ENCODE results near the gene C7.

C7 gene

GRCh38 chr5:40955313-40955712 lies 46.0 kb downstream of the C7 start:
- no peak for DNase-seq (ENCODE audit: low read depth in 1 of 2, low spot score in 1 of 2)
- Histone ChIP-seq H3K4me3 (replicated peaks; ENCODE audit: insufficient read depth, low read length) (no peak overlapping the region), H3K27me3 (ENCODE audit: insufficient read depth, poor library complexity, severe bottlenecking) (no peaks in the 10 kb centered on the region), H3K27ac (replicated peaks) (no peak overlapping the region)
- no peak for TF ChIP-seq CTCF (IDR thresholded peaks at IDR 0.05; ENCODE audit: insufficient read depth, low read length)
- no peak for TF ChIP-seq REST (IDR thresholded peaks at IDR 0.05; ENCODE audit: insufficient replicate concordance, low read depth)
- no peak for TF ChIP-seq GABPA (IDR thresholded peaks at IDR 0.05; ENCODE audit: low read depth)
- no peak for TF ChIP-seq SPI1 (IDR thresholded peaks at IDR 0.05; ENCODE audit: borderline replicate concordance, low read depth)
- no peak for TF ChIP-seq POLR2AphosphoS5 (IDR thresholded peaks at IDR 0.05; ENCODE audit: low read depth)

- no peaks in the 10 kb centered on the region for H3K27me3 ChIP-seq (ENCODE audit: insufficient read depth, poor library complexity, severe bottlenecking)
- TF ChIP-seq POLR2AphosphoS5 (IDR thresholded peaks at IDR 0.05; ENCODE audit: low read depth) (no peak), GABPA (IDR thresholded peaks at IDR 0.05; ENCODE audit: low read depth) (no peak), SPI1 (IDR thresholded peaks at IDR 0.05; ENCODE audit: borderline replicate concordance, low read depth) (no peak), REST (IDR thresholded peaks at IDR 0.05; ENCODE audit: insufficient replicate concordance, low read depth) (no peak), CTCF (IDR thresholded peaks at IDR 0.05; ENCODE audit: insufficient read depth, low read length) (no peak)
- no peak for DNase-seq (ENCODE audit: low read depth in 1 of 2, low spot score in 1 of 2)
- no peak overlapping the region for H3K4me3 ChIP-seq (replicated peaks; ENCODE audit: insufficient read depth, low read length)
- no peak overlapping the region for H3K27ac ChIP-seq (replicated peaks)
Observed at GRCh38 chr5:40957048-40957447, 47.8 kb downstream of the C7 start.

GRCh38 chr5:40958811-40959210 lies 49.5 kb downstream of the C7 start:
- TF ChIP-seq SPI1 (IDR thresholded peaks at IDR 0.05; ENCODE audit: borderline replicate concordance, low read depth) (no peak), CTCF (IDR thresholded peaks at IDR 0.05; ENCODE audit: insufficient read depth, low read length) (no peak), GABPA (IDR thresholded peaks at IDR 0.05; ENCODE audit: low read depth) (no peak), REST (IDR thresholded peaks at IDR 0.05; ENCODE audit: insufficient replicate concordance, low read depth) (no peak), POLR2AphosphoS5 (IDR thresholded peaks at IDR 0.05; ENCODE audit: low read depth) (no peak)
- Histone ChIP-seq H3K4me3 (replicated peaks; ENCODE audit: insufficient read depth, low read length) (no peak overlapping the region), H3K27me3 (ENCODE audit: insufficient read depth, poor library complexity, severe bottlenecking) (no peaks in the 10 kb centered on the region), H3K27ac (replicated peaks) (no peak overlapping the region)
- no peak for DNase-seq (ENCODE audit: low read depth in 1 of 2, low spot score in 1 of 2)
